NCI-H2081 treated with DMSO at 0.1 percent for 48 hours (cell line): ENCODE measurements around the gene PRSS27.
"Not testable (repeated sequence)": the region's sequence is repeated elsewhere in the genome, so short reads cannot be mapped to it uniquely, and the experiment has no call there.

Experiments
- DNase-seq: peaks from one replicate; lab custom pipeline; 2025; lab: John Stamatoyannopoulos, UW

Gene PRSS27

GRCh38 chr16:2671741-2672140 is 48.3 kb downstream of the PRSS27 start:
- DNase-seq: no peak

- DNase-seq: not testable (repeated sequence)
Measured at GRCh38 chr16:2671193-2671592, 48.8 kb downstream of the PRSS27 start.

- not testable (repeated sequence) for DNase-seq
Measured at GRCh38 chr16:2670017-2670416, 50.0 kb downstream of the PRSS27 start.

GRCh38 chr16:2669587-2669986 is 50.4 kb downstream of the PRSS27 start:
- not testable (repeated sequence) for DNase-seq

GRCh38 chr16:2666671-2667070 is 53.4 kb downstream of the PRSS27 start:
- not testable (repeated sequence) for DNase-seq

- no peak for DNase-seq
Measured at GRCh38 chr16:2664574-2664982, 55.4 kb downstream of the PRSS27 start.

GRCh38 chr16:2663553-2664546 is 56.2 kb downstream of the PRSS27 start:
- DNase-seq: no peak
